IPS DF 6.9 (cell line): Measurements from ENCODE around the gene ZFYVE16.
A peak's percentile ranks its signal among the peaks of the same experiment; 100 is the strongest.
"Not testable (repeated sequence)": the region's sequence is repeated elsewhere in the genome, so short reads cannot be mapped to it uniquely, and the experiment has no call there.

Experiments used
- DNase-seq: peaks from one replicate; pipeline ENCODE4 v3.0.0-alpha.2; 2013; ENCODE audit warnings: low read depth, low spot score
- H3K27ac ChIP-seq: one replicate; pipeline ENCODE4 v1.5.1; 2013; ENCODE audit warnings: low read length, control low read depth
- H3K27me3 ChIP-seq: 2 replicates; pipeline ENCODE4 v1.6.1; 2013; ENCODE audit warnings: mild to moderate bottlenecking, low read length; ENCODE audit not compliant: control insufficient read depth, insufficient read depth
- H3K36me3 ChIP-seq: 2 replicates; pipeline ENCODE4 v1.6.1; 2013; ENCODE audit warnings: low read length; ENCODE audit not compliant: control insufficient read depth, insufficient read depth
- H3K4me1 ChIP-seq: 2 replicates; pipeline ENCODE4 v1.6.1; 2013; ENCODE audit warnings: low read length; ENCODE audit not compliant: control insufficient read depth, insufficient read depth
- H3K4me3 ChIP-seq: 2 replicates; pipeline ENCODE4 v1.5.1; 2013; ENCODE audit warnings: mild to moderate bottlenecking, low read length
- H3K9me3 ChIP-seq: 2 replicates; pipeline ENCODE4 v1.6.1; 2013; ENCODE audit warnings: low read length, inconsistent platforms; ENCODE audit not compliant: control insufficient read depth, insufficient read depth
- WGBS: extraction: QIAGEN DNeasy Blood & Tissue Kit; methylation state at CpG from one replicate; pipeline ENCODE4 v1.1.7; 2013; ENCODE audit warnings: mixed read lengths, missing lambda C conversion rate; ENCODE audit not compliant: insufficient read length, insufficient coverage; 5-methylcytosine and 5-hydroxymethylcytosine counted together

Gene ZFYVE16

DNA sequence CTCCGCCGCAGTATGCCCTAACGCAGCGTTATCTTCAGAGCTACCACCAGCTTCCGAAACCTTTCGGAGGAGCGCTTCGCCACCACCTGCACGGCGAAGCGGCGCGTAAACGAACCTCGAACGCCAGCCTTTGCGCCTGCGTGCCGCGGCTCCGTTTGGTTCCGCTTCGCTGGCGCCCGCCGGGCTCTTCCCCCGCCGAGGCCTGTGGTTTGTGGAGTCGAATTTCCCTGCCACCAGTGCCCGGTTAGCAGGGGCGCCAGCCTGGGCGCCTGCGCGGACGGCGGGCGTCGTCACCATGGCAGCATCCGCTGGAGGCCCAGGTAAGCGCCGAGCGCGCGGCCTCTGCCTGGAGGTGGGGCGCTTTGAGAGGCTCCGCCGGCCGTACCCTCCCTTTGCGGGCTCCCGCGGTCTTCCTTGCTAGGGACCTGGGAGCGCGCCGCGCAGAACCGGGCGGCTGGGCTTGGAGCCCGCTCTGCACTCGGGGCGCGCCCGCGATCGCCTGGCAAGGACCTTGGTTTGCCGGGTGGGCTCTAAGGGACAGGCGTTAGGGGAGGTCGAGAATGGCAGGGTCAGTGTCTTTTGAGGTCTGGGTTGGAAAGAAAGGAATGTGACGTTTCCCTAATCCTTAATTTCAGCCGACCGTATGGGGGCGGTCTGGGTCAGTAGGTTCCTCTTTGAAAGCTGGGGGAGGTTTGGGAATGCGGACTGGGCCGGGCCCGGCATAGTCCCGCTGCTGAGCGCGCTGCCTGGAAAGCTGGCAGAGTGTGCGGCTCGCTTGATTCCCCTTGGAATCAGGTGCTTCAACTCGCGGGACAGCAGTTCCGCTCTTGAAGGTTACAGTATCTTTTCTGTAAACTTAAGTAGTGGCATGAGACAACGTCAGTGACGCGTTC is 80.2 kb downstream of the ZFYVE16 start, which contains the start of gene FAM151B:
FAM151B (plus strand) TSS at position 272 of the 893 bp plus-strand sequence; CDS start at position 296, 24 bp downstream.
- peak; percentile 91 for DNase-seq
- no peak within 1 kb of the TSS for H3K27ac ChIP-seq
- peak within 1 kb of the TSS; percentile 57; the same call in 1 of the 2 replicates for H3K4me3 ChIP-seq
- no CpG with 5 or more reads among the region's 85 CpGs for WGBS
- no peaks in the 10 kb centered on the region for H3K4me1 ChIP-seq
- H3K9me3 ChIP-seq, result no peaks in the 10 kb centered on the region; the same call in 1 of the 2 replicates
- H3K27me3 ChIP-seq, result no peaks in the 10 kb centered on the region
- no peaks in the 10 kb centered on the region; the same call in 1 of the 2 replicates for H3K36me3 ChIP-seq

- Histone ChIP-seq H3K27ac (no peak overlapping the region), H3K4me1 (no peaks in the 10 kb centered on the region), H3K4me3 (no peak overlapping the region), H3K36me3 (no peaks in the 10 kb centered on the region), H3K9me3 (no peaks in the 10 kb centered on the region), H3K27me3 (no peaks in the 10 kb centered on the region)
- DNase-seq, result no peak
- WGBS, result no CpG with 5 or more reads among the region's 3 CpGs
Observed at GRCh38 chr5:80491296-80491695, 83.4 kb downstream of the ZFYVE16 start.

GRCh38 chr5:80492741-80493140 is 84.9 kb downstream of the ZFYVE16 start:
- DNase-seq, result no peak
- H3K4me3 ChIP-seq, result no peak overlapping the region
- H3K4me1 ChIP-seq, result no peaks in the 10 kb centered on the region
- H3K27me3 ChIP-seq, result no peaks in the 10 kb centered on the region
- no peak overlapping the region for H3K27ac ChIP-seq
- H3K9me3 ChIP-seq, result no peaks in the 10 kb centered on the region
- WGBS, result no CpG with 5 or more reads among the region's 3 CpGs
- no peaks in the 10 kb centered on the region for H3K36me3 ChIP-seq

- WGBS, result no CpG with 5 or more reads among the region's 7 CpGs
- H3K27me3 ChIP-seq, H3K4me1 ChIP-seq, DNase-seq, H3K9me3 ChIP-seq, H3K4me3 ChIP-seq, H3K27ac ChIP-seq, H3K36me3 ChIP-seq: not testable (repeated sequence)
Observed at GRCh38 chr5:80493443-80493842, 85.6 kb downstream of the ZFYVE16 start.

DNA sequence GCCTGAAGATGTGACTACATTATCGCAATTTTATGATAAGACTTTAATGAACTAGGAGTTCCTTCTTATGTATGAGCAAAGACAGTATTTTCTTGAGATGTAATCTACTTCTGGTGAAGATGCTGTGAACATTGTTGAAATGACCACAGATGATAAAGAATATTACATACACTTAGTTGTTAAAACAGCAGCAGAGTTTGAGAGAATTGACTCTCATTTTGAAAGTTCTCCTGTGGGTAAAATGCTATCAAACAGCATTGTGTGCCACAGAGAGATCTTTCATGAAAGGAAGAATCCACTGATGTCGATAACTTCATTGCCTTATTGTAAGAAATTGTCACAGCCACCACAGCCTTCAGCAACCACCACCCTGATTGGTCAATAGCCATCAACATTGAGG is 88.0 kb downstream of the ZFYVE16 start:
- Histone ChIP-seq H3K4me1 (no peaks in the 10 kb centered on the region), H3K4me3 (no peak overlapping the region), H3K27ac (no peak overlapping the region), H3K27me3 (no peaks in the 10 kb centered on the region), H3K36me3 (no peaks in the 10 kb centered on the region), H3K9me3 (no peaks in the 10 kb centered on the region)
- DNase-seq, result no peak
- WGBS, result no CpG with 5 or more reads among the region's 2 CpGs

GRCh38 chr5:80502800-80503199 is 94.9 kb downstream of the ZFYVE16 start:
- Histone ChIP-seq H3K9me3 (no peaks in the 10 kb centered on the region), H3K27me3 (no peaks in the 10 kb centered on the region), H3K27ac (no peak overlapping the region), H3K4me3 (no peak overlapping the region), H3K4me1 (no peaks in the 10 kb centered on the region), H3K36me3 (no peaks in the 10 kb centered on the region)
- no peak for DNase-seq
- WGBS, result no CpG with 5 or more reads among the region's 2 CpGs

GRCh38 chr5:80503641-80504040 is 95.8 kb downstream of the ZFYVE16 start:
- DNase-seq, result no peak
- no peaks in the 10 kb centered on the region for H3K4me1 ChIP-seq
- WGBS, result no CpG with 5 or more reads among the region's 1 CpG
- no peak overlapping the region for H3K27ac ChIP-seq
- H3K27me3 ChIP-seq, result no peaks in the 10 kb centered on the region
- no peak overlapping the region for H3K4me3 ChIP-seq
- H3K9me3 ChIP-seq, result no peaks in the 10 kb centered on the region
- H3K36me3 ChIP-seq, result no peaks in the 10 kb centered on the region

DNA sequence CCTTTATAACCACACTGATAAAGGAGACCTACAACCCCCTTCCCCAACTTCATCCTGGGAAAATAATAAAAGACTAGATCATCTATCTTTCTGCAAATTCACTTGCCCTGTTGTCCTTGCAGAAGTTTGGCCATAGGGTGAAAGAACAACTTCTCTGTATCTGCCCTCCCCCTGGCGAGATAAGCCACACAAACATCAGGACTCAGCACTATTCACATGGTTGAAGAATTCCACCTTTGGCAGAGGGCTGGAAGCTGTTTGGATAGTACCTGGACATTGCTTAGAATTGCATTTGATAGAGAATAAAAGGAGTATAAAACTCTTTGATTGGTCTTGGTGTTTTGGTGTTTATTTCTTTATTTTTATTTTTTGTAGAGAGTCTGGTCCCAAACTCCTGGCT is 97.0 kb downstream of the ZFYVE16 start:
- H3K4me3 ChIP-seq, result no peak overlapping the region
- no peaks in the 10 kb centered on the region for H3K9me3 ChIP-seq
- H3K27me3 ChIP-seq, result no peaks in the 10 kb centered on the region
- no CpG with 5 or more reads among the region's 1 CpG for WGBS
- H3K36me3 ChIP-seq, result no peaks in the 10 kb centered on the region
- no peaks in the 10 kb centered on the region for H3K4me1 ChIP-seq
- no peak for DNase-seq
- no peak overlapping the region for H3K27ac ChIP-seq

GRCh38 chr5:80507663-80508062 is 99.8 kb downstream of the ZFYVE16 start:
- no peaks in the 10 kb centered on the region for H3K4me1 ChIP-seq
- WGBS, result no CpG with 5 or more reads among the region's 3 CpGs
- no peak for DNase-seq

DNA sequence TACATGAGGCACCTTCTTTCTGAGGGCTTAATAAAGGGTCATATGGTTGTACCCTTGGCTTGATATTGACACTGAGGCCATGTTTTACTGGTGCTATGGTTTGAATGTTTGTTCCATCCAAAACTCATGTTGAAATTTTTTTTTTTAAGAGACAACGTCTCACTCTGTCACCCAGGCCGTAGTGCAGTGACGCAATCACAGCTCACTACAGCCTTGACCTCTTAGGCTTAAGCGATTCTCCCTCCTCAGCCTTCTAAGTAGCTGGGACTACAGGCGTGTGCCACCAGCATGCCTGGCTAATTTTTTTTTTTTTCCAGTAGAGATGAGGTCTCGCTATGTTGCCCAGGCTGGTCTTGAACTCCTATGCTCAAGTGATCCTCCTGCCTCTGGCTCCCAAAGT is 101.0 kb downstream of the ZFYVE16 start:
- no peak overlapping the region for H3K4me3 ChIP-seq
- WGBS, result no CpG with 5 or more reads among the region's 6 CpGs
- no peaks in the 10 kb centered on the region for H3K27me3 ChIP-seq
- no peaks in the 10 kb centered on the region for H3K4me1 ChIP-seq
- H3K27ac ChIP-seq, result no peak overlapping the region
- DNase-seq, result no peak
- H3K36me3 ChIP-seq, result no peaks in the 10 kb centered on the region
- no peaks in the 10 kb centered on the region for H3K9me3 ChIP-seq

More at GRCh38 chr5:80507663-80508062, 99.8 kb downstream of the ZFYVE16 start:
- Histone ChIP-seq H3K4me3 (no peak overlapping the region), H3K9me3 (no peaks in the 10 kb centered on the region), H3K27me3 (no peaks in the 10 kb centered on the region), H3K27ac (no peak overlapping the region), H3K36me3 (no peaks in the 10 kb centered on the region)

DNA sequence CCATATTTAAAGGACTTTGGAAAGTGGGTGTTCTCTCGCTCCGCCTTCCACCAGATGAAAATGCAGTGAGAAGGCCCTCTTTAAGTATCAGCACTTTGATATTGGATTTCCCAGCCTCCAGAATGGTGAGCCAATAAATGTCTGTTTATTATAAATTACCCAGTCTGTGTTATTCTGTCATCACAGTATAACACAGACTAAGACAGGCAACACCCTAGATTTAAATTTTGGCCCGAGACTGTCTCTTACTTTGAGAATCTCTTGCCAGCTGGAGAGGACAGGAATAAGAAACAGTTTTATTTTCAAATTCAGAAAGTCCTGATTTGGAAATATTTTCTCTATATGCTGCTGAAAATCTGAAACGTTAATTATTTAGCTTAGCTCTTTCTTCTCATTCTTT is 101.5 kb downstream of the ZFYVE16 start:
- Histone ChIP-seq H3K4me1 (no peaks in the 10 kb centered on the region), H3K36me3 (no peaks in the 10 kb centered on the region), H3K27me3 (no peaks in the 10 kb centered on the region), H3K4me3 (no peak overlapping the region), H3K27ac (no peak overlapping the region), H3K9me3 (no peaks in the 10 kb centered on the region)
- WGBS, result no CpG with 5 or more reads among the region's 4 CpGs
- DNase-seq, result no peak
